GM12878 (cell line): Measurements from ENCODE around the gene KCNQ1OT1. TPM values are rescaled to one million over a fixed set of nuclear protein-coding genes. Genes with fewer than 3 reads are reported as not detected.

Source experiments
- ATAC-seq: fragments of 200-7000 bp; cut with Tn5 transposase; 3 replicates; pipeline ENCODE4 v1.9.1; 2020; ENCODE audit warnings: mild to moderate bottlenecking, moderate library complexity
- BruUV-seq: library from RNA; stranded (reverse); fragments of 400-500 nt; replicated peaks from 2 replicates; lab custom pipeline; 2021; lab: Mats Ljungman, UMichigan
- CTCF ChIA-PET: fragments of 300-600 bp; sonication (Branson Sonifier 250); formaldehyde crosslinking; extraction: SDS; loops from one replicate; lab custom pipeline; 2021; ENCODE audit warnings: inconsistent platforms; lab: Yijun Ruan, JAX
- POLR2A ChIA-PET: fragments of 350-600 bp; formaldehyde crosslinking; extraction: SDS; loops from one replicate; lab custom pipeline; 2021; ENCODE audit warnings: inconsistent platforms; lab: Charles Lee
- RAD21 ChIA-PET: fragments of 300-600 bp; sonication (Branson Sonifier 250); formaldehyde crosslinking; loops from one replicate; lab custom pipeline; 2023; ENCODE audit warnings: antibody characterized with exemption; ENCODE audit not compliant: unreplicated experiment; lab: Charles Lee
- SMC1A ChIA-PET: fragments of 300-600 bp; sonication (Branson Sonifier 250); formaldehyde crosslinking; loops from one replicate; lab custom pipeline; 2023; ENCODE audit not compliant: unreplicated experiment, uncharacterized antibody; lab: Charles Lee
- DNase-seq: peaks from one replicate; pipeline ENCODE4 v3.0.0-alpha.2; 2011; ENCODE audit warnings: low read depth, low spot score
- FAIRE-seq: peaks from 3 replicates; lab custom pipeline; 2011; peaks lifted over from hg19 to GRCh38; lab: Jason Lieb, UNC
- H2AFZ ChIP-seq: 2 replicates; pipeline ENCODE4 v1.6.0; 2011; ENCODE audit warnings: low read depth, low read length, control low read depth; ENCODE audit not compliant: control insufficient read depth
- H3K27ac ChIP-seq: 2 replicates; pipeline ENCODE4 v1.5.1; 2011; ENCODE audit warnings: control low read depth; ENCODE audit not compliant: control insufficient read depth, insufficient read depth
- H3K27me3 ChIP-seq, 2 experiments: replicated peaks in 1 of 2; 2 replicates each; pipeline versions ENCODE4 v1.6.0 to v1.6.1; 2011; ENCODE audit warnings: low read length in 1 of 2; ENCODE audit not compliant: control insufficient read depth in 2 of 2, insufficient read depth in 2 of 2
- H3K36me3 ChIP-seq, 2 experiments: 2 replicates each; pipeline ENCODE4 v1.5.1; 2011; ENCODE audit warnings: low read length in 1 of 2; ENCODE audit not compliant: control insufficient read depth in 2 of 2, insufficient read depth in 2 of 2
- H3K4me1 ChIP-seq: 2 replicates; pipeline ENCODE4 v1.6.1; 2011; ENCODE audit warnings: mild to moderate bottlenecking, low read length, moderate library complexity, mixed read lengths; ENCODE audit not compliant: control insufficient read depth, insufficient read depth
- H3K4me2 ChIP-seq: 2 replicates; pipeline ENCODE4 v1.6.0; 2011; ENCODE audit warnings: control low read depth; ENCODE audit not compliant: control insufficient read depth, insufficient read depth
- H3K4me3 ChIP-seq: fragments of 200-600 bp; sonication (generic); 2 replicates; pipeline ENCODE4 v1.5.1; 2016
- H3K79me2 ChIP-seq: 2 replicates; pipeline ENCODE4 v1.6.0; 2011; ENCODE audit warnings: low read length; ENCODE audit not compliant: control insufficient read depth, insufficient read depth
- H3K9ac ChIP-seq: 2 replicates; pipeline ENCODE4 v1.8.0; 2011; ENCODE audit warnings: low read length, control low read depth, mixed read lengths; ENCODE audit not compliant: control insufficient read depth, insufficient read depth
- H3K9me3 ChIP-seq: replicated peaks from 3 replicates; pipeline ENCODE4 v1.5.1; 2011; ENCODE audit warnings: mild to moderate bottlenecking, low read length; ENCODE audit not compliant: control insufficient read depth, insufficient read depth
- H4K20me1 ChIP-seq: 2 replicates; pipeline ENCODE4 v1.6.0; 2011; ENCODE audit not compliant: control insufficient read depth, insufficient read depth
- CEBPB ChIP-seq, 2 experiments: fragments of 150-350 bp in 1 of 2; IDR thresholded peaks; 2 replicates each; pipeline ENCODE4 v1.6.1; 2012 to 2014; ENCODE audit warnings: low read depth in 2 of 2, low read length in 2 of 2, borderline replicate concordance in 1 of 2, inconsistent platforms in 1 of 2
- E2F4 ChIP-seq: IDR thresholded peaks from 2 replicates; pipeline ENCODE4 v1.6.1; 2012; ENCODE audit warnings: low read depth, low read length, improper control_type of control experiment
- LARP7 ChIP-seq: fragments of 450-650 bp; IDR thresholded peaks from 2 replicates; pipeline ENCODE4 v1.6.1; 2017; ENCODE audit warnings: mild to moderate bottlenecking
- RBBP5 ChIP-seq: fragments of 200-600 bp; sonication (generic); conservative IDR thresholded peaks from 2 replicates; pipeline ENCODE4 v1.6.1; 2016
- RCOR1 ChIP-seq: conservative IDR thresholded peaks from 2 replicates; pipeline ENCODE4 v1.6.1; 2012; ENCODE audit warnings: low read depth, low read length, improper control_type of control experiment
- RELB ChIP-seq: fragments of 450-650 bp; IDR thresholded peaks from 2 replicates; pipeline ENCODE4 v1.6.1; 2017; ENCODE audit warnings: low read depth, mild to moderate bottlenecking, moderate library complexity
- SUPT20H ChIP-seq: IDR thresholded peaks from 2 replicates; pipeline ENCODE4 v1.6.1; 2011; ENCODE audit warnings: low read depth, mild to moderate bottlenecking, low read length, moderate library complexity, borderline replicate concordance; ENCODE audit not compliant: control insufficient read depth
- YBX1 ChIP-seq: fragments of 450-650 bp; IDR thresholded peaks from 2 replicates; pipeline ENCODE4 v1.6.1; 2016; ENCODE audit warnings: antibody characterized with exemption
- YY1 ChIP-seq: IDR thresholded peaks from 2 replicates; pipeline ENCODE4 v1.6.1; 2011; ENCODE audit warnings: low read depth, mild to moderate bottlenecking, low read length
- ZSCAN29 ChIP-seq: fragments of 450-650 bp; IDR thresholded peaks from 2 replicates; pipeline ENCODE4 v1.6.1; 2017; ENCODE audit warnings: mild to moderate bottlenecking, moderate library complexity
- WGBS: methylation state at CpG from one replicate; pipeline ENCODE4 v1.1.6; 2016; ENCODE audit warnings: low lambda C conversion rate; ENCODE audit not compliant: insufficient replicate concordance, insufficient coverage; ENCODE audit errors: missing lambda C conversion rate; 5-methylcytosine and 5-hydroxymethylcytosine counted together
- in situ Hi-C: fragments of 300-500 bp; cut with MboI; formaldehyde crosslinking; loops from 9 replicates; pipeline ENCODE4 v1.14.3; 2018; ENCODE audit warnings: mixed read lengths
- intact Hi-C: fragments of 100-400 bp; cut with micrococcal nuclease; formaldehyde crosslinking; loops from one replicate; pipeline ENCODE4 v1.14.2; 2022; ENCODE audit not compliant: unreplicated experiment
- polyA plus RNA-seq, 11 experiments: library from polyadenylated mRNA; depleted of rRNA in 4 of 11; unstranded in 6 of 11; stranded (reverse) in 5 of 11; fragments of >200 nt; fragmentation: Nextera tagmentation in 4 of 11; fragmentation: Illumina TruSeq in 1 of 11; extraction: Ambion mirVana in 4 of 11; extraction: Trizol in 1 of 11; gene quantifications; 1 replicate in 1 of 11; 2 replicates in 10 of 11; pipeline versions ENCODE4 v1.2.1 to v1.2.3, GENCODE V29; 2011 to 2016; ENCODE audit warnings: inconsistent platforms in 2 of 11, missing spikeins in 2 of 11, low read depth in 1 of 11
- total RNA-seq, 4 experiments: library from RNA; depleted of rRNA in 3 of 4; stranded (reverse); fragments of >200 nt in 3 of 4; fragmentation: Illumina TruSeq in 1 of 4; extraction: Trizol in 1 of 4; gene quantifications; 2 replicates each; pipeline versions ENCODE4 v1.2.1 to v1.2.3, GENCODE V29; 2013 to 2021
- TF ChIP-seq, protein P1 (sequence below): fragments of 450-650 bp; formaldehyde crosslinking; IDR thresholded peaks from 2 replicates; pipeline ENCODE4 v1.4.0; 2020; ENCODE audit warnings: mild to moderate bottlenecking, moderate library complexity
- TF ChIP-seq, protein P2 (sequence below): fragments of 150-350 bp; IDR thresholded peaks from 2 replicates; pipeline ENCODE4 v1.6.1; 2016; ENCODE audit warnings: low read depth, low read length

Gene KCNQ1OT1
- total and polyA plus RNA-seq, 10 of the 15 experiments (the other 5 are each of a cell fraction or from before 2014, with no cell fraction given) = 0.02 to 1.6 (median 0.41) TPM

GRCh38 chr11:2669634-2670469 is 29.9 kb downstream of the KCNQ1OT1 start:
- no peaks in the 10 kb centered on the region for H3K27me3 ChIP-seq
- no peaks in the 10 kb centered on the region; the same call in 1 of the 2 replicates for H3K79me2 ChIP-seq
- BruUV-seq = no TSS peak
- ChIA-PET SMC1A (interaction anchor here (1.6 kb wide), 1 partner anchor 9 kb away, joined by 5 read pairs; no protein-coding TSS in a partner anchor), POLR2A (no interaction called here)
- in situ Hi-C loops (no loop called here), intact Hi-C loops (no loop called here)
- H4K20me1 ChIP-seq = no peaks in the 10 kb centered on the region
- no peaks in the 10 kb centered on the region; a peak in 2 of 4 replicates for H3K36me3 ChIP-seq
- H3K4me3 ChIP-seq = no peak overlapping the region
- DNase-seq = no peak
- no peaks in the 10 kb centered on the region for H3K9me3 ChIP-seq
- TF ChIP-seq ZSCAN29 = no peak
- no peak for TF ChIP-seq RBBP5
- TF ChIP-seq RELB = no peak
- no peak for TF ChIP-seq SUPT20H
- TF ChIP-seq, protein P1, sequence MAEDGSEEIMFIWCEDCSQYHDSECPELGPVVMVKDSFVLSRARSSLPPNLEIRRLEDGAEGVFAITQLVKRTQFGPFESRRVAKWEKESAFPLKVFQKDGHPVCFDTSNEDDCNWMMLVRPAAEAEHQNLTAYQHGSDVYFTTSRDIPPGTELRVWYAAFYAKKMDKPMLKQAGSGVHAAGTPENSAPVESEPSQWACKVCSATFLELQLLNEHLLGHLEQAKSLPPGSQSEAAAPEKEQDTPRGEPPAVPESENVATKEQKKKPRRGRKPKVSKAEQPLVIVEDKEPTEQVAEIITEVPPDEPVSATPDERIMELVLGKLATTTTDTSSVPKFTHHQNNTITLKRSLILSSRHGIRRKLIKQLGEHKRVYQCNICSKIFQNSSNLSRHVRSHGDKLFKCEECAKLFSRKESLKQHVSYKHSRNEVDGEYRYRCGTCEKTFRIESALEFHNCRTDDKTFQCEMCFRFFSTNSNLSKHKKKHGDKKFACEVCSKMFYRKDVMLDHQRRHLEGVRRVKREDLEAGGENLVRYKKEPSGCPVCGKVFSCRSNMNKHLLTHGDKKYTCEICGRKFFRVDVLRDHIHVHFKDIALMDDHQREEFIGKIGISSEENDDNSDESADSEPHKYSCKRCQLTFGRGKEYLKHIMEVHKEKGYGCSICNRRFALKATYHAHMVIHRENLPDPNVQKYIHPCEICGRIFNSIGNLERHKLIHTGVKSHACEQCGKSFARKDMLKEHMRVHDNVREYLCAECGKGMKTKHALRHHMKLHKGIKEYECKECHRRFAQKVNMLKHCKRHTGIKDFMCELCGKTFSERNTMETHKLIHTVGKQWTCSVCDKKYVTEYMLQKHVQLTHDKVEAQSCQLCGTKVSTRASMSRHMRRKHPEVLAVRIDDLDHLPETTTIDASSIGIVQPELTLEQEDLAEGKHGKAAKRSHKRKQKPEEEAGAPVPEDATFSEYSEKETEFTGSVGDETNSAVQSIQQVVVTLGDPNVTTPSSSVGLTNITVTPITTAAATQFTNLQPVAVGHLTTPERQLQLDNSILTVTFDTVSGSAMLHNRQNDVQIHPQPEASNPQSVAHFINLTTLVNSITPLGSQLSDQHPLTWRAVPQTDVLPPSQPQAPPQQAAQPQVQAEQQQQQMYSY (CRISPR knock-in tag) = no peak
- TF ChIP-seq CEBPB (IDR thresholded peaks at IDR 0.05; ENCODE audit: borderline replicate concordance in 1 of 2, low read depth in 2 of 2, low read length in 2 of 2) = no peak
- TF ChIP-seq YY1 = no peak
- TF ChIP-seq RCOR1 = no peak
- no peak for TF ChIP-seq LARP7
- TF ChIP-seq, protein P2, sequence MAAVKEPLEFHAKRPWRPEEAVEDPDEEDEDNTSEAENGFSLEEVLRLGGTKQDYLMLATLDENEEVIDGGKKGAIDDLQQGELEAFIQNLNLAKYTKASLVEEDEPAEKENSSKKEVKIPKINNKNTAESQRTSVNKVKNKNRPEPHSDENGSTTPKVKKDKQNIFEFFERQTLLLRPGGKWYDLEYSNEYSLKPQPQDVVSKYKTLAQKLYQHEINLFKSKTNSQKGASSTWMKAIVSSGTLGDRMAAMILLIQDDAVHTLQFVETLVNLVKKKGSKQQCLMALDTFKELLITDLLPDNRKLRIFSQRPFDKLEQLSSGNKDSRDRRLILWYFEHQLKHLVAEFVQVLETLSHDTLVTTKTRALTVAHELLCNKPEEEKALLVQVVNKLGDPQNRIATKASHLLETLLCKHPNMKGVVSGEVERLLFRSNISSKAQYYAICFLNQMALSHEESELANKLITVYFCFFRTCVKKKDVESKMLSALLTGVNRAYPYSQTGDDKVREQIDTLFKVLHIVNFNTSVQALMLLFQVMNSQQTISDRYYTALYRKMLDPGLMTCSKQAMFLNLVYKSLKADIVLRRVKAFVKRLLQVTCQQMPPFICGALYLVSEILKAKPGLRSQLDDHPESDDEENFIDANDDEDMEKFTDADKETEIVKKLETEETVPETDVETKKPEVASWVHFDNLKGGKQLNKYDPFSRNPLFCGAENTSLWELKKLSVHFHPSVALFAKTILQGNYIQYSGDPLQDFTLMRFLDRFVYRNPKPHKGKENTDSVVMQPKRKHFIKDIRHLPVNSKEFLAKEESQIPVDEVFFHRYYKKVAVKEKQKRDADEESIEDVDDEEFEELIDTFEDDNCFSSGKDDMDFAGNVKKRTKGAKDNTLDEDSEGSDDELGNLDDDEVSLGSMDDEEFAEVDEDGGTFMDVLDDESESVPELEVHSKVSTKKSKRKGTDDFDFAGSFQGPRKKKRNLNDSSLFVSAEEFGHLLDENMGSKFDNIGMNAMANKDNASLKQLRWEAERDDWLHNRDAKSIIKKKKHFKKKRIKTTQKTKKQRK = no peak
- no peak for TF ChIP-seq E2F4
- no peak for TF ChIP-seq YBX1
- TF ChIP-seq, all 136 proteins: peak for 0
- H3K27ac ChIP-seq = no peak overlapping the region
- 73% methylated on average over 8 of the region's 8 CpGs for WGBS
- FAIRE-seq (no peak), ATAC-seq (no peak)
- RAD21 ChIA-PET = no interaction called here
- H3K4me1 ChIP-seq = no peaks in the 10 kb centered on the region
- no peak overlapping the region for H3K4me2 ChIP-seq
- H3K9ac ChIP-seq = no peak overlapping the region
- CTCF ChIA-PET = no interaction called here
- H2AFZ ChIP-seq = no peak overlapping the region
